ENCODE data around the gene MAPKAP1.

DNA sequence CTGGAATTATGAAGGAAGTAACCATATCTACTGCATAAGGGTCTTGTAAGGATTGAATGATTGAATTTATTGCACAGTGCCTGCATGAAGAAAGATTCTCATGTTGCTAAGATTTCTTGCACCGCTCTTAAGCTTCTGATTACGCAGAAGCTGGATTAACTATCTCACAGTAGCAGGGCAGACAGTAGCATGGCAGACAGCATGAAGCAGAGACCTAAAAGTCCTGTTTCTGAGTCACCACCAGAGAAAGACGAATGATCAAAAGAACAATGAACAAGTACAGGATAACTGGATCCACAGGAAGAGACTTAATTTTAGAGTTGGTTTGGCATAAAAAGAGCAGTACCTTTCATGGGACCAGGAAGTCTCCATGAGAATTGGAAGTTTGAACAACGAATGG lies 142.4 kb downstream of the MAPKAP1 start:
- TF ChIP-seq, protein P1, sequence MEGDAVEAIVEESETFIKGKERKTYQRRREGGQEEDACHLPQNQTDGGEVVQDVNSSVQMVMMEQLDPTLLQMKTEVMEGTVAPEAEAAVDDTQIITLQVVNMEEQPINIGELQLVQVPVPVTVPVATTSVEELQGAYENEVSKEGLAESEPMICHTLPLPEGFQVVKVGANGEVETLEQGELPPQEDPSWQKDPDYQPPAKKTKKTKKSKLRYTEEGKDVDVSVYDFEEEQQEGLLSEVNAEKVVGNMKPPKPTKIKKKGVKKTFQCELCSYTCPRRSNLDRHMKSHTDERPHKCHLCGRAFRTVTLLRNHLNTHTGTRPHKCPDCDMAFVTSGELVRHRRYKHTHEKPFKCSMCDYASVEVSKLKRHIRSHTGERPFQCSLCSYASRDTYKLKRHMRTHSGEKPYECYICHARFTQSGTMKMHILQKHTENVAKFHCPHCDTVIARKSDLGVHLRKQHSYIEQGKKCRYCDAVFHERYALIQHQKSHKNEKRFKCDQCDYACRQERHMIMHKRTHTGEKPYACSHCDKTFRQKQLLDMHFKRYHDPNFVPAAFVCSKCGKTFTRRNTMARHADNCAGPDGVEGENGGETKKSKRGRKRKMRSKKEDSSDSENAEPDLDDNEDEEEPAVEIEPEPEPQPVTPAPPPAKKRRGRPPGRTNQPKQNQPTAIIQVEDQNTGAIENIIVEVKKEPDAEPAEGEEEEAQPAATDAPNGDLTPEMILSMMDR (IDR thresholded peaks at IDR 0.05) = no peak
- TF ChIP-seq POLR2AphosphoS5 (IDR thresholded peaks at IDR 0.05; ENCODE audit: insufficient read depth in 1 of 2, low read depth in 1 of 2) = no peak
- TF ChIP-seq POLR2A (IDR thresholded peaks at IDR 0.05) = no peak

Measured in vagina (tissue), 2 donors.